ENCODE measurements around the gene NIPA2.

DNA sequence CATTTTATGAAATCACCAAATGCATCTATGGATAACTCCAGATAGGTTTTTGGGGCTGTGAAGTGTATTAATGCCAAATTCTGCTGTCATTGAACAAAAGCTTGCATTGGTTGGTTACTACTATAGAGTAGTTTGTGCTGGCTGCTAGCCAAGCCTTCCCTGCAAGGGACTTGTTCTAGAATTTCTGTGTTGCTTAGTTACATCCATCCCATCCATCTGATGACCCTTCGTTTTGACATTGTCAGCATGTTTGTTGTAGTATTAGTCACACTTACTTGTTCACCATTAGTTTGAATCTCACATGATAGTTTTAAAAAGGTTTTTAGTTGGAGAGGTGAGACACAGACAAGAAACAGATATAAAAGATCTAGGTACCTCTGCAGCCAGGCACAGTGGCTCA is 7.0 kb upstream of the NIPA2 start:
- TF ChIP-seq CTCF (tag by site-specific recombination; IDR thresholded peaks at IDR 0.05) (no peak), TCF7L2 (IDR thresholded peaks at IDR 0.05; ENCODE audit: borderline replicate concordance, low read depth, low read length) (no peak), HOXA7 (CRISPR knock-in tag; IDR thresholded peaks at IDR 0.05; ENCODE audit: borderline replicate concordance) (no peak), ZBTB8A (tag by site-specific recombination; IDR thresholded peaks at IDR 0.05) (no peak), ZNF140 (tag by site-specific recombination; IDR thresholded peaks at IDR 0.05) (no peak), YY1 (tag by site-specific recombination; IDR thresholded peaks at IDR 0.05) (no peak)
